ENCODE measurements around the gene MASP1.

- TF ChIP-seq GATA2 (IDR thresholded peaks at IDR 0.05; ENCODE audit: low read depth, low read length) (no peak), GATA3 (IDR thresholded peaks at IDR 0.05; ENCODE audit: low read depth, low read length) (no peak)
Observed at GRCh38 chr3:187237741-187238140, 53.8 kb downstream of the MASP1 start.

All from SH-SY5Y (cell line).